Chondrocyte (in vitro differentiated cells): ENCODE results near the gene RWDD1. TPM values are rescaled to one million over a fixed set of nuclear protein-coding genes. Genes with fewer than 3 reads are reported as not detected.

Source experiments
- DNase-seq: peaks from one replicate; pipeline ENCODE4 v3.0.0; 2021; ENCODE audit warnings: mixed read lengths, low spot score
- H3K27ac Mint-ChIP-seq: one replicate; pipeline ENCODE4 v1.8.0; 2021; ENCODE audit warnings: mild to moderate bottlenecking, moderate library complexity, mixed read lengths; ENCODE audit not compliant: unreplicated experiment
- H3K27me3 Mint-ChIP-seq: 2 replicates; pipeline ENCODE4 v1.8.0; 2021; ENCODE audit warnings: low read depth, mixed read lengths
- H3K36me3 Mint-ChIP-seq: 2 replicates; pipeline ENCODE4 v1.8.0; 2021; ENCODE audit warnings: low read depth, mixed read lengths
- H3K4me1 Mint-ChIP-seq: 2 replicates; pipeline ENCODE4 v1.8.0; 2021; ENCODE audit warnings: low read depth, mild to moderate bottlenecking, mixed read lengths
- H3K4me3 Mint-ChIP-seq: one replicate; pipeline ENCODE4 v1.8.0; 2021; ENCODE audit warnings: mild to moderate bottlenecking, moderate library complexity, mixed read lengths; ENCODE audit not compliant: unreplicated experiment
- H3K9me3 Mint-ChIP-seq: 2 replicates; pipeline ENCODE4 v1.8.0; 2021; ENCODE audit warnings: low read depth, mixed read lengths
- CTCF ChIP-seq: fragments of 200-600 bp; sonication (generic); IDR thresholded peaks from 2 replicates; pipeline ENCODE4 v1.5.0; 2021; ENCODE audit warnings: antibody characterized with exemption, mild to moderate bottlenecking, moderate library complexity
- total RNA-seq: library from RNA; stranded (reverse); gene quantifications from 3 replicates; pipeline ENCODE4 v1.2.1, GENCODE V29; 2021

The RWDD1 gene
- total RNA-seq, 1 donor from 2014 or later = 44.4 TPM

- no peak for DNase-seq
- no peaks in the 10 kb centered on the region for H3K36me3 Mint-ChIP-seq
- H3K9me3 Mint-ChIP-seq = no peaks in the 10 kb centered on the region
- TF ChIP-seq CTCF = no peak
- H3K4me1 Mint-ChIP-seq = peaks cover 23% of the 10 kb centered on the region
- H3K4me3 Mint-ChIP-seq = no peak overlapping the region
- no peak overlapping the region for H3K27ac Mint-ChIP-seq
- no peaks in the 10 kb centered on the region for H3K27me3 Mint-ChIP-seq
Observed at GRCh38 chr6:116529466-116530290, 41.6 kb upstream of the RWDD1 start.

- Mint-ChIP-seq H3K27ac (no peak overlapping the region), H3K4me1 (peaks cover 23% of the 10 kb centered on the region), H3K4me3 (no peak overlapping the region), H3K9me3 (no peaks in the 10 kb centered on the region), H3K27me3 (no peaks in the 10 kb centered on the region), H3K36me3 (no peaks in the 10 kb centered on the region)
- TF ChIP-seq CTCF = no peak
- DNase-seq = no peak
Observed at GRCh38 chr6:116530436-116530835, 40.9 kb upstream of the RWDD1 start.

- H3K27ac Mint-ChIP-seq = no peak overlapping the region
- H3K4me3 Mint-ChIP-seq = no peak overlapping the region
- no peaks in the 10 kb centered on the region for H3K9me3 Mint-ChIP-seq
- no peaks in the 10 kb centered on the region for H3K36me3 Mint-ChIP-seq
- peak; percentile 88 for TF ChIP-seq CTCF
- H3K4me1 Mint-ChIP-seq = peaks cover 26% of the 10 kb centered on the region
- DNase-seq = no peak
- H3K27me3 Mint-ChIP-seq = no peaks in the 10 kb centered on the region
Observed at GRCh38 chr6:116531675-116532570, 39.4 kb upstream of the RWDD1 start.

DNA sequence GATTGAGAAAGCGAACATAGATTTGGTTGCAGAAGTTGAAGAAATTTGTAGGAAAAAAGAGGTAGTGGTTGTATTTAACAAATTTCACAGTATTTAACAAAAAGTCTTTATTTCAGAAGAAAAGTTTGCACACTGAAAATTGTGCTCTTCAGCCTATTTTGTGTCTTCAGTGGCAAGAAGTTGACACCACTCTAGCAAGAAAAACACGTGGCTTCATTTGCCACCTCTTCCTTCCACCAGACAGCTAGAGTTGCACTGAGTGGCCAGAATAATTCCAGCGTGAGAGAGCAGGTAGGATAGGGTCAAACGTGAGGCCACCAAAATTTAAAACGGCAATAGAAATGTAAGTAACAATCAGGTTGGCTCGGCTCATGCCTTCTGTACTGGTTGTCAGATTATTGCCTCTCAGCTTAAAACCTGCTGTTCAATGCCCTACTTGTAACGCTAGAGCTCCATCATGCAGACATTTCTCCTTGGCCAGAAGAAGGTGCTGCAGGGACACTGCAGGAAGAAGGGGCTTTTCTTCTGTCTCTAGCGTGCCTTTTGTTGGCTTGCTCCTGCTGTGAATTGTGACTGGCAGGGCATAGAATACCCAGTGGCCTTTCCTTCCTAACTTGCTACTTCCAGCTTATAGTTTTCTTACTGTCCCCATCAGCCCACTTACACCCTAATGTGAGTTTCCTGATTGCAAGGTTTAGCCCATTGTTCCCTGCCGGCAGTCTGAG, 37.9 kb upstream of the RWDD1 start:
- H3K27me3 Mint-ChIP-seq = no peaks in the 10 kb centered on the region
- no peak overlapping the region for H3K27ac Mint-ChIP-seq
- no peak for TF ChIP-seq CTCF
- DNase-seq = no peak
- H3K36me3 Mint-ChIP-seq = no peaks in the 10 kb centered on the region
- H3K4me3 Mint-ChIP-seq = no peak overlapping the region
- peaks cover 26% of the 10 kb centered on the region for H3K4me1 Mint-ChIP-seq
- no peaks in the 10 kb centered on the region for H3K9me3 Mint-ChIP-seq

- no peak overlapping the region for H3K4me3 Mint-ChIP-seq
- no peak for DNase-seq
- no peaks in the 10 kb centered on the region for H3K27me3 Mint-ChIP-seq
- no peaks in the 10 kb centered on the region for H3K9me3 Mint-ChIP-seq
- no peaks in the 10 kb centered on the region for H3K36me3 Mint-ChIP-seq
- TF ChIP-seq CTCF = no peak
- peaks cover 10% of the 10 kb centered on the region for H3K4me1 Mint-ChIP-seq
- no peak overlapping the region for H3K27ac Mint-ChIP-seq
Observed at GRCh38 chr6:116535109-116535508, 36.2 kb upstream of the RWDD1 start.
